ENCODE data around the gene ASB10.

- no peak for TF ChIP-seq POLR2A (IDR thresholded peaks at IDR 0.05; ENCODE audit: low read depth, low read length)
- TF ChIP-seq POLR2AphosphoS5 (IDR thresholded peaks at IDR 0.05; ENCODE audit: low read depth, low read length), result no peak
- TF ChIP-seq PAX5 (IDR thresholded peaks at IDR 0.05; ENCODE audit: insufficient read depth, low read length, severe bottlenecking), result no peak
- no peak for TF ChIP-seq POU2F2 (IDR thresholded peaks at IDR 0.05; ENCODE audit: low read depth, low read length)
- TF ChIP-seq TAF1 (IDR thresholded peaks at IDR 0.05; ENCODE audit: low read depth, low read length), result no peak
- TF ChIP-seq SPI1 (IDR thresholded peaks at IDR 0.05; ENCODE audit: low read depth, low read length), result no peak
These were observed 44.4 kb downstream of the ASB10 start for GRCh38 chr7:151142686-151143040.
